K562 (cell line): ENCODE data around the gene OBP2A. TPM values are rescaled to one million over a fixed set of nuclear protein-coding genes. Genes with fewer than 3 reads are reported as not detected.

ENCODE experiments used
- ATAC-seq: fragments of 200-7000 bp; cut with Tn5 transposase; 3 replicates; pipeline ENCODE4 v1.9.1; 2020; ENCODE audit warnings: moderate library complexity
- BruUV-seq: library from RNA; stranded (reverse); fragments of 400-500 nt; replicated peaks from 2 replicates; lab custom pipeline; 2021; lab: Mats Ljungman, UMichigan
- CTCF ChIA-PET: fragments of 300-600 bp; formaldehyde crosslinking; extraction: SDS; loops from one replicate; lab custom pipeline; 2021; ENCODE audit warnings: low intra/inter-chr PET ratio; lab: Yijun Ruan, JAX
- POLR2A ChIA-PET: fragments of 300-600, 350-650 bp; sonication (Branson Sonifier 250); formaldehyde crosslinking; extraction: SDS; loops from one replicate; lab custom pipeline; 2021; ENCODE audit warnings: antibody characterized with exemption, inconsistent platforms; lab: Yijun Ruan, JAX
- DNase-seq, 4 experiments: peaks; one replicate each; pipeline versions ENCODE4 v3.0.0 to v3.0.0-alpha.2; 2011 to 2018; ENCODE audit warnings: low spot score in 3 of 4, mixed read lengths in 3 of 4; ENCODE audit errors: extremely low read depth in 1 of 4
- FAIRE-seq: peaks from 2 replicates; lab custom pipeline; 2011; peaks lifted over from hg19 to GRCh38; lab: Jason Lieb, UNC
- H2AFZ ChIP-seq: 2 replicates; pipeline ENCODE4 v1.6.0; 2011; ENCODE audit warnings: low read depth, low read length, control low read depth, inconsistent platforms
- H3K27ac ChIP-seq: fragments of 200-600 bp; 3 replicates; pipeline ENCODE4 v1.8.0; 2011; ENCODE audit warnings: low read depth, mild to moderate bottlenecking, control low read depth, inconsistent platforms, low read length, moderate library complexity, mixed read lengths; ENCODE audit errors: extremely low read depth
- H3K27me3 ChIP-seq, 2 experiments: fragments of 300-600 bp in 1 of 2; 2 replicates in 1 of 2; 3 replicates in 1 of 2; pipeline versions ENCODE4 v1.6.0 to v1.8.0; 2011; ENCODE audit warnings: inconsistent platforms in 2 of 2, low read length in 2 of 2, mild to moderate bottlenecking in 1 of 2, mixed read lengths in 1 of 2, moderate library complexity in 1 of 2; ENCODE audit not compliant: control insufficient read depth in 2 of 2, insufficient read depth in 2 of 2
- H3K36me3 ChIP-seq: fragments of 300-600 bp; 3 replicates; pipeline ENCODE4 v1.8.0; 2011; ENCODE audit warnings: mild to moderate bottlenecking, low read length, inconsistent platforms; ENCODE audit not compliant: control insufficient read depth, insufficient read depth
- H3K4me1 ChIP-seq, 2 experiments: fragments of 200-600 bp in 1 of 2; replicated peaks in 1 of 2; 2 replicates in 1 of 2; 3 replicates in 1 of 2; pipeline versions ENCODE4 v1.5.1 to v1.8.0; 2011; ENCODE audit warnings: inconsistent platforms in 2 of 2, low read length in 2 of 2, mild to moderate bottlenecking in 1 of 2, mixed read lengths in 1 of 2, moderate library complexity in 1 of 2; ENCODE audit not compliant: control insufficient read depth in 2 of 2, insufficient read depth in 2 of 2
- H3K4me2 ChIP-seq: 2 replicates; pipeline ENCODE4 v1.6.1; 2011; ENCODE audit warnings: low read length, control low read depth, inconsistent platforms, mixed read lengths; ENCODE audit not compliant: insufficient read depth
- H3K4me3 ChIP-seq: fragments of 200-600 bp; sonication (generic), shearing (Covaris generic); 2 replicates; pipeline ENCODE4 v1.5.1; 2016; ENCODE audit warnings: control low read depth, inconsistent platforms
- H3K79me2 ChIP-seq: fragments of 200-600 bp; 3 replicates; pipeline ENCODE4 v1.8.0; 2011; ENCODE audit warnings: low read length, inconsistent platforms; ENCODE audit not compliant: control insufficient read depth, insufficient read depth
- H3K9ac ChIP-seq, 2 experiments: 2 replicates each; pipeline versions ENCODE4 v1.6.0 to v1.6.1; 2011; ENCODE audit warnings: low read depth in 2 of 2, low read length in 2 of 2, control low read depth in 1 of 2, inconsistent platforms in 1 of 2, mild to moderate bottlenecking in 1 of 2, mixed read lengths in 1 of 2; ENCODE audit not compliant: insufficient read depth in 1 of 2
- H3K9me1 ChIP-seq: one replicate; pipeline ENCODE4 v1.6.0; 2011; ENCODE audit warnings: inconsistent platforms, mild to moderate bottlenecking, low read length, moderate library complexity; ENCODE audit not compliant: control insufficient read depth, insufficient read depth
- H3K9me3 ChIP-seq: replicated peaks from 2 replicates; pipeline ENCODE4 v1.5.1; 2011; ENCODE audit warnings: low read depth, low read length, inconsistent platforms; ENCODE audit not compliant: control insufficient read depth, insufficient read depth
- H4K20me1 ChIP-seq: replicated peaks from 2 replicates; pipeline ENCODE4 v1.6.1; 2011; ENCODE audit warnings: low read length, inconsistent platforms, mixed read lengths; ENCODE audit not compliant: control insufficient read depth, insufficient read depth
- ZNF583 ChIP-seq: fragments of 250-450 bp; sonication (Bioruptor Pico); IDR thresholded peaks from 2 replicates; pipeline ENCODE4 v1.4.0; 2020
- WGBS: fragments of 100-300 bp; shearing (Covaris generic); methylation state at CpG from one replicate; pipeline ENCODE4 v1.1.6; 2016; ENCODE audit warnings: low coverage, mixed read lengths; ENCODE audit not compliant: insufficient coverage; ENCODE audit errors: missing lambda C conversion rate; 5-methylcytosine and 5-hydroxymethylcytosine counted together
- in situ Hi-C: fragments of 300-500 bp; cut with MboI; formaldehyde crosslinking; loops from 4 replicates; pipeline ENCODE4 v1.15.0; 2018; ENCODE audit warnings: inconsistent platforms, mixed read lengths
- intact Hi-C: fragments of 100-400 bp; cut with micrococcal nuclease; formaldehyde crosslinking; loops from 2 replicates; pipeline ENCODE4 v1.14.2; 2022
- polyA plus RNA-seq, 8 experiments: library from polyadenylated mRNA; depleted of rRNA in 4 of 8; stranded (reverse) in 5 of 8; unstranded in 3 of 8; fragments of >200 nt; fragmentation: Nextera tagmentation in 2 of 8; fragmentation: Illumina TruSeq in 1 of 8; extraction: Ambion mirVana in 2 of 8; extraction: Trizol in 1 of 8; gene quantifications; 2 replicates each; pipeline versions ENCODE4 v1.2.1 to v1.2.3, GENCODE V29; 2011 to 2014; ENCODE audit warnings: inconsistent platforms in 1 of 8, missing spikeins in 1 of 8
- total RNA-seq, 7 experiments: library from RNA; depleted of rRNA in 6 of 7; stranded (reverse); fragments of >200 nt in 6 of 7; fragmentation: Illumina TruSeq in 2 of 7; extraction: Trizol in 2 of 7; gene quantifications; 2 replicates each; pipeline versions ENCODE4 v1.2.1 to v1.2.3, GENCODE V29; 2011 to 2021; ENCODE audit warnings: low replicate concordance in 1 of 7
- TF ChIP-seq, protein P1 (sequence below): fragments of 150-350 bp; conservative IDR thresholded peaks from 2 replicates; pipeline ENCODE4 v1.6.1; 2014; ENCODE audit warnings: low read length

The OBP2A gene
- total and polyA plus RNA-seq, 9 of the 15 experiments (the other 6 are each of a cell fraction or from before 2014, with no cell fraction given), result not detected

DNA sequence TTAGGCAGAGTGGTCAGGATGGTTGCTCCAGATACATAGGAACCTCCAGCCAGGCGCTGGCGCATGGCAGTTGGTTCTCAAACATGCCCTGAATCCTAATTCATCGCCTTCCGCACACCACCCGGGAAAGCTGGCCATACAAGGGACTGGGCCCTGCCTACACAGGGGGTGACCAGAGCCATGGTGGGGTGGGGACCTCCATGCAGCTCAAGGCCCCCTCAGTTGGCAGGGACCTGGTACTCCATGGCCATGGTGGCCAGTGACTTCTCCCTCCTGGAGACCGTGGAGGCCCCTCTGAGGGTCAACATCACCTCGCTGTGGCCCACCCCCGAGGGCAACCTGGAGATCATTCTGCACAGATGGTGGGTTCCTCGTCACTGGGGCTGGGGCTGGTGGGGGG lies 42.4 kb downstream of the OBP2A start:
- H3K36me3 ChIP-seq, result no peaks in the 10 kb centered on the region
- no peak for ATAC-seq
- no peak overlapping the region for H2AFZ ChIP-seq
- BruUV-seq, result no TSS peak
- intact Hi-C loops (no loop called here), in situ Hi-C loops (no loop called here)
- POLR2A ChIA-PET, result no interaction called here
- H3K27ac ChIP-seq, result no peak overlapping the region
- CTCF ChIA-PET, result no interaction called here
- H3K79me2 ChIP-seq, result no peaks in the 10 kb centered on the region
- peaks cover 7 to 60% of the 10 kb centered on the region in 2 experiments; a peak in 3 of 5 replicates for H3K27me3 ChIP-seq
- peaks cover 10 to 47% of the 10 kb centered on the region in 2 experiments; a peak in 2 of 5 replicates for H3K4me1 ChIP-seq
- H3K9me3 ChIP-seq, result no peaks in the 10 kb centered on the region
- TF ChIP-seq, protein P1, sequence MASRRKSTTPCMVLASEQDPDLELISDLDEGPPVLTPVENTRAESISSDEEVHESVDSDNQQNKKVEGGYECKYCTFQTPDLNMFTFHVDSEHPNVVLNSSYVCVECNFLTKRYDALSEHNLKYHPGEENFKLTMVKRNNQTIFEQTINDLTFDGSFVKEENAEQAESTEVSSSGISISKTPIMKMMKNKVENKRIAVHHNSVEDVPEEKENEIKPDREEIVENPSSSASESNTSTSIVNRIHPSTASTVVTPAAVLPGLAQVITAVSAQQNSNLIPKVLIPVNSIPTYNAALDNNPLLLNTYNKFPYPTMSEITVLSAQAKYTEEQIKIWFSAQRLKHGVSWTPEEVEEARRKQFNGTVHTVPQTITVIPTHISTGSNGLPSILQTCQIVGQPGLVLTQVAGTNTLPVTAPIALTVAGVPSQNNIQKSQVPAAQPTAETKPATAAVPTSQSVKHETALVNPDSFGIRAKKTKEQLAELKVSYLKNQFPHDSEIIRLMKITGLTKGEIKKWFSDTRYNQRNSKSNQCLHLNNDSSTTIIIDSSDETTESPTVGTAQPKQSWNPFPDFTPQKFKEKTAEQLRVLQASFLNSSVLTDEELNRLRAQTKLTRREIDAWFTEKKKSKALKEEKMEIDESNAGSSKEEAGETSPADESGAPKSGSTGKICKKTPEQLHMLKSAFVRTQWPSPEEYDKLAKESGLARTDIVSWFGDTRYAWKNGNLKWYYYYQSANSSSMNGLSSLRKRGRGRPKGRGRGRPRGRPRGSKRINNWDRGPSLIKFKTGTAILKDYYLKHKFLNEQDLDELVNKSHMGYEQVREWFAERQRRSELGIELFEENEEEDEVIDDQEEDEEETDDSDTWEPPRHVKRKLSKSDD, result no peak
- TF ChIP-seq ZNF583 (CRISPR knock-in tag), result no peak
- no peak overlapping the region for H3K9ac ChIP-seq
- H3K4me2 ChIP-seq, result no peak overlapping the region
- no peaks in the 10 kb centered on the region for H3K9me1 ChIP-seq
- FAIRE-seq, result no peak
- WGBS, result 53% methylated on average over 9 of the region's 9 CpGs
- no peak overlapping the region for H3K4me3 ChIP-seq
- H4K20me1 ChIP-seq, result 0 out of 2 replicates have a peak, but pooled peaks cover 5% of the 10 kb centered on the region
- DNase-seq, result no peak
